Activated B cell treated with CpG ODN at 0.5 μM for 24 hours (primary cell): ENCODE results near the gene GNAI3. TPM values are rescaled to one million over a fixed set of nuclear protein-coding genes. Genes with fewer than 3 reads are reported as not detected.

Experiments used
- ATAC-seq: fragments of 200-7000 bp; cut with Tn5 transposase; one replicate; pipeline ENCODE4 v1.10.0; 2021; ENCODE audit warnings: low read depth, mild to moderate bottlenecking, moderate library complexity
- CTCF ChIA-PET: fragments of 350-600 bp; sonication (Branson Sonifier 250); formaldehyde crosslinking; loops from one replicate; lab custom pipeline; 2021; ENCODE audit warnings: antibody characterized with exemption; lab: Charles Lee
- POLR2A ChIA-PET: fragments of 350-600 bp; sonication (Branson Sonifier 250); formaldehyde crosslinking; loops from one replicate; lab custom pipeline; 2021; ENCODE audit warnings: antibody characterized with exemption; lab: Charles Lee
- DNase-seq: peaks from one replicate; pipeline ENCODE4 v3.0.0; 2022
- H3K27ac Mint-ChIP-seq: one replicate; pipeline ENCODE4 v1.8.0; 2020; ENCODE audit warnings: mixed read lengths
- H3K27me3 Mint-ChIP-seq: one replicate; pipeline ENCODE4 v1.8.0; 2021; ENCODE audit warnings: mixed read lengths
- H3K36me3 Mint-ChIP-seq: one replicate; pipeline ENCODE4 v1.8.0; 2021; ENCODE audit warnings: low read depth, mixed read lengths
- H3K4me1 Mint-ChIP-seq: one replicate; pipeline ENCODE4 v1.8.0; 2021; ENCODE audit warnings: mixed read lengths
- H3K4me3 Mint-ChIP-seq: one replicate; pipeline ENCODE4 v1.8.0; 2020; ENCODE audit warnings: mild to moderate bottlenecking, mixed read lengths
- H3K9me3 Mint-ChIP-seq: one replicate; pipeline ENCODE4 v1.8.0; 2020; ENCODE audit warnings: mixed read lengths
- intact Hi-C: fragments of 100-400 bp; cut with micrococcal nuclease; formaldehyde crosslinking; loops from one replicate; pipeline ENCODE4 v1.15.1; 2024
- total RNA-seq: library from RNA; stranded (reverse); gene quantifications from 2 replicates; pipeline ENCODE4 v1.2.3, GENCODE V29; 2022
- TF ChIP-seq, protein P1 (sequence below): fragments of 200-600 bp; IDR thresholded peaks from one replicate; pipeline ENCODE4 v1.8.0; 2022; ENCODE audit warnings: antibody characterized with exemption, mild to moderate bottlenecking

The GNAI3 gene
- total RNA-seq, 1 donor from 2014 or later = 8.4 TPM

- Mint-ChIP-seq H3K36me3 (no peaks in the 10 kb centered on the region), H3K27me3 (peaks cover 2% of the 10 kb centered on the region), H3K27ac (no peak overlapping the region), H3K4me3 (no peak overlapping the region), H3K9me3 (no peaks in the 10 kb centered on the region), H3K4me1 (peaks cover 19% of the 10 kb centered on the region)
- no peak for DNase-seq
- POLR2A ChIA-PET = interaction anchor here (0.7 kb wide), 1 partner anchor 39 kb away, joined by 3 read pairs; no protein-coding TSS in a partner anchor
- TF ChIP-seq, protein P1, sequence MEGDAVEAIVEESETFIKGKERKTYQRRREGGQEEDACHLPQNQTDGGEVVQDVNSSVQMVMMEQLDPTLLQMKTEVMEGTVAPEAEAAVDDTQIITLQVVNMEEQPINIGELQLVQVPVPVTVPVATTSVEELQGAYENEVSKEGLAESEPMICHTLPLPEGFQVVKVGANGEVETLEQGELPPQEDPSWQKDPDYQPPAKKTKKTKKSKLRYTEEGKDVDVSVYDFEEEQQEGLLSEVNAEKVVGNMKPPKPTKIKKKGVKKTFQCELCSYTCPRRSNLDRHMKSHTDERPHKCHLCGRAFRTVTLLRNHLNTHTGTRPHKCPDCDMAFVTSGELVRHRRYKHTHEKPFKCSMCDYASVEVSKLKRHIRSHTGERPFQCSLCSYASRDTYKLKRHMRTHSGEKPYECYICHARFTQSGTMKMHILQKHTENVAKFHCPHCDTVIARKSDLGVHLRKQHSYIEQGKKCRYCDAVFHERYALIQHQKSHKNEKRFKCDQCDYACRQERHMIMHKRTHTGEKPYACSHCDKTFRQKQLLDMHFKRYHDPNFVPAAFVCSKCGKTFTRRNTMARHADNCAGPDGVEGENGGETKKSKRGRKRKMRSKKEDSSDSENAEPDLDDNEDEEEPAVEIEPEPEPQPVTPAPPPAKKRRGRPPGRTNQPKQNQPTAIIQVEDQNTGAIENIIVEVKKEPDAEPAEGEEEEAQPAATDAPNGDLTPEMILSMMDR = no peak
- no peak for ATAC-seq
- intact Hi-C loops = loop anchor here (10.0 kb wide), 1 partner anchor 850 kb away; no protein-coding TSS in a partner anchor
- CTCF ChIA-PET = interaction anchor here (1.0 to 3.6 kb wide), 5 partner anchors 99 to 340 kb away, joined by 3 to 14 read pairs (median 6); partner anchors contain the start of gene AHCYL1
These were observed 96.3 kb downstream of the GNAI3 start for GRCh38 chr1:109644670-109645069.

DNA sequence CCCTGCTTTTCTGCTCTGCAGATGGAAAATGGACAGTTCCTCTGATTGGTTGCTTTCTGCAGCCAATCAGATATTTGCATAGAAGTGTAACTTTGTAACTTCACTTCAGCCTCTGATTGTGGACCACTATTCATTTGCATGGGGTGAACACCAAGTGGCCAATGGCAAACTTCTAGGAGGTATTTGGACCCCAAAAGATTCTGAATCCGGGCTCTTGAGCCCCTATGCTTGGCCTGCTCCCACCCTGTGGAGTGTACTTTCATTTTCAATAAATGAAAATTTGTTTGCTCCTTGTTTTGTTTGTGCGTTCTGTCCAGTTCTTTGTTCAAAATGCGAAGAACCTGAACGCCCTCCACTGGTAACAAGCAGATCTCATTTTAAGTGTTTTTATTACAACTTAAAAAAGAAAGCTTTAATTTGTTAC, 101.1 kb downstream of the GNAI3 start:
- ChIA-PET POLR2A (no interaction called here), CTCF (interaction anchor here (0.8 to 6.0 kb wide), 7 partner anchors 9 to 335 kb away, joined by 3 to 63 read pairs (median 3); partner anchors contain the start of genes AHCYL1 and GNAI3)
- DNase-seq (no peak), ATAC-seq (no peak)
- no peaks in the 10 kb centered on the region for H3K9me3 Mint-ChIP-seq
- intact Hi-C loops = loop anchor here (10.0 kb wide), 1 partner anchor 845 kb away; no protein-coding TSS in a partner anchor
- no peak overlapping the region for H3K4me3 Mint-ChIP-seq
- H3K27ac Mint-ChIP-seq = no peak overlapping the region
- TF ChIP-seq, protein P1 = no peak
- no peaks in the 10 kb centered on the region for H3K36me3 Mint-ChIP-seq
- H3K27me3 Mint-ChIP-seq = peaks cover 16% of the 10 kb centered on the region
- H3K4me1 Mint-ChIP-seq = no peaks in the 10 kb centered on the region

DNA sequence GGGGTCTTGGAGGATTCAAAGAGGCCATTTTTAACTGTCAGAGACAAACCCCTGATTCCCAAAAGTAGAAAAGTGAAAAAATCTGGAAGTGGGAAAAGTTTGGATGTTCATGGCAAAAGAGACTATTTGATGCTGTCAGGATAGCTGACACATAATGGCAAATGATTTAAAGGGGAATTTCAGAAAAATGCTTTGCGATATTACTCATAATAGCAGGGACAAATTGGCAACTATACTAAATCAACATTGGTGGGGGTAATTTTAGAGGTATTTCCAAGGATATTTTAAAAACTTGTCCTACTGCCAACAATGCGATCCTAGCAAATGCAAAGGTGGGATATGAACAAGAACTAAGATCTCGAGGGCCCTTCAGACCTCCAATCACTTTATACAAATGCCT, 102.2 kb downstream of the GNAI3 start:
- H3K4me1 Mint-ChIP-seq = peaks cover 9% of the 10 kb centered on the region
- no peak overlapping the region for H3K4me3 Mint-ChIP-seq
- TF ChIP-seq, protein P1 = no peak
- DNase-seq (no peak), ATAC-seq (no peak)
- no peaks in the 10 kb centered on the region for H3K9me3 Mint-ChIP-seq
- H3K27me3 Mint-ChIP-seq = peaks cover 16% of the 10 kb centered on the region
- ChIA-PET CTCF (interaction anchor here (0.9 to 6.0 kb wide), 7 partner anchors 10 to 361 kb away, joined by 3 to 63 read pairs (median 4); partner anchors contain the start of gene AHCYL1), POLR2A (no interaction called here)
- H3K27ac Mint-ChIP-seq = no peak overlapping the region
- intact Hi-C loops = loop anchor here (1.0 kb wide), 1 partner anchor 7 kb away; no protein-coding TSS in a partner anchor
- H3K36me3 Mint-ChIP-seq = peaks cover under 1% of the 10 kb centered on the region

- ChIA-PET POLR2A (no interaction called here), CTCF (interaction anchor here (1.7 to 6.0 kb wide), 4 partner anchors 9 to 332 kb away, joined by 6 to 63 read pairs (median 8); partner anchors contain the start of gene AHCYL1)
- Mint-ChIP-seq H3K27ac (no peak overlapping the region), H3K27me3 (peaks cover 16% of the 10 kb centered on the region), H3K36me3 (peaks cover 2% of the 10 kb centered on the region), H3K9me3 (no peaks in the 10 kb centered on the region), H3K4me1 (peaks cover 24% of the 10 kb centered on the region), H3K4me3 (no peak overlapping the region)
- intact Hi-C loops = no loop called here
- ATAC-seq (no peak), DNase-seq (no peak)
- TF ChIP-seq, protein P1 = no peak
These were observed 104.0 kb downstream of the GNAI3 start for GRCh38 chr1:109652402-109652801.

GRCh38 chr1:109653306-109653705, 104.9 kb downstream of the GNAI3 start:
- Mint-ChIP-seq H3K27ac (no peak overlapping the region), H3K4me3 (no peak overlapping the region), H3K36me3 (peaks cover 2% of the 10 kb centered on the region), H3K4me1 (peaks cover 24% of the 10 kb centered on the region), H3K27me3 (peaks cover 14% of the 10 kb centered on the region), H3K9me3 (no peaks in the 10 kb centered on the region)
- ATAC-seq (no peak), DNase-seq (no peak)
- intact Hi-C loops = no loop called here
- TF ChIP-seq, protein P1 = no peak
- POLR2A ChIA-PET = no interaction called here
- CTCF ChIA-PET = interaction anchor here (1.9 to 6.0 kb wide), 3 partner anchors 10 to 331 kb away, joined by 7 to 63 read pairs (median 9); partner anchors contain the start of gene AHCYL1
